GM23338 (cell line): Measurements from ENCODE around the gene TXNDC12. TPM values are rescaled to one million over a fixed set of nuclear protein-coding genes. Genes with fewer than 3 reads are reported as not detected.

Source experiments
- ATAC-seq: fragments of 200-7000 bp; cut with Tn5 transposase; 3 replicates; pipeline ENCODE4 v1.9.1; 2020
- DNase-seq: peaks from one replicate; pipeline ENCODE4 v3.0.0-alpha.2; 2015; ENCODE audit warnings: low spot score
- H2AFZ ChIP-seq: fragments of 200-600 bp; sonication (generic); 2 replicates; pipeline ENCODE4 v1.8.0; 2016; ENCODE audit warnings: antibody characterized with exemption, mild to moderate bottlenecking, moderate library complexity
- H3F3A ChIP-seq: fragments of 200-600 bp; sonication (generic); replicated peaks from 2 replicates; pipeline ENCODE4 v1.8.0; 2017; ENCODE audit warnings: antibody characterized with exemption, mixed run types, low read depth
- H3K27ac ChIP-seq: fragments of 200-600 bp; sonication (generic); 2 replicates; pipeline ENCODE4 v1.6.1; 2016; ENCODE audit warnings: low read depth
- H3K27me3 ChIP-seq: fragments of 200-600 bp; sonication (generic); 2 replicates; pipeline ENCODE4 v1.8.0; 2016; ENCODE audit warnings: mild to moderate bottlenecking, mixed run types, moderate library complexity; ENCODE audit not compliant: insufficient read depth
- H3K36me3 ChIP-seq: fragments of 200-600 bp; sonication (generic); 2 replicates; pipeline ENCODE4 v1.8.0; 2016; ENCODE audit warnings: mild to moderate bottlenecking; ENCODE audit not compliant: insufficient read depth
- H3K4me1 ChIP-seq: fragments of 200-600 bp; sonication (generic); 2 replicates; pipeline ENCODE4 v1.8.0; 2016; ENCODE audit warnings: mild to moderate bottlenecking, moderate library complexity; ENCODE audit not compliant: insufficient read depth
- H3K4me2 ChIP-seq: fragments of 200-600 bp; sonication (generic); 2 replicates; pipeline ENCODE4 v1.7.1; 2017; ENCODE audit warnings: mixed run types
- H3K4me3 ChIP-seq: fragments of 200-600 bp; sonication (generic); 2 replicates; pipeline ENCODE4 v1.6.1; 2016; ENCODE audit warnings: mixed run types
- H3K79me2 ChIP-seq: fragments of 200-600 bp; sonication (generic); replicated peaks from 2 replicates; pipeline ENCODE4 v1.8.0; 2017; ENCODE audit warnings: mild to moderate bottlenecking; ENCODE audit not compliant: insufficient read depth
- H3K9me2 ChIP-seq: fragments of 200-600 bp; sonication (generic); 2 replicates; pipeline ENCODE4 v1.8.0; 2017; ENCODE audit not compliant: insufficient read depth
- H4K20me1 ChIP-seq: fragments of 200-600 bp; sonication (generic); replicated peaks from 2 replicates; pipeline ENCODE4 v1.8.0; 2017; ENCODE audit warnings: mild to moderate bottlenecking; ENCODE audit not compliant: insufficient read depth
- H3K27ac Mint-ChIP-seq: 2 replicates; pipeline ENCODE4 v1.8.0; 2020; ENCODE audit warnings: inconsistent platforms, mild to moderate bottlenecking, moderate library complexity, mixed read lengths
- H3K27me3 Mint-ChIP-seq: 3 replicates; pipeline ENCODE4 v1.8.0; 2022; ENCODE audit warnings: low read depth, mild to moderate bottlenecking, moderate library complexity, mixed read lengths, inconsistent platforms; ENCODE audit not compliant: insufficient read depth, poor library complexity
- H3K36me3 Mint-ChIP-seq: 3 replicates; pipeline ENCODE4 v1.8.0; 2021; ENCODE audit warnings: low read depth, mild to moderate bottlenecking, inconsistent platforms, moderate library complexity, mixed read lengths
- H3K4me1 Mint-ChIP-seq: 3 replicates; pipeline ENCODE4 v1.8.0; 2020; ENCODE audit warnings: mild to moderate bottlenecking, inconsistent platforms, mixed read lengths
- H3K4me3 Mint-ChIP-seq: 3 replicates; pipeline ENCODE4 v1.8.0; 2021; ENCODE audit warnings: moderate library complexity, mild to moderate bottlenecking, inconsistent platforms, mixed read lengths
- H3K9me3 Mint-ChIP-seq: 3 replicates; pipeline ENCODE4 v1.8.0; 2020; ENCODE audit warnings: moderate library complexity, mild to moderate bottlenecking, inconsistent platforms, mixed read lengths
- CREB1 ChIP-seq: fragments of 250-450 bp; sonication (Bioruptor Pico); IDR thresholded peaks from 2 replicates; pipeline ENCODE4 v1.5.0; 2020; ENCODE audit warnings: low read depth, mild to moderate bottlenecking, moderate library complexity
- EZH2 ChIP-seq: fragments of 200-600 bp; sonication (generic); IDR thresholded peaks from one replicate; pipeline ENCODE4 v1.8.0; 2017; ENCODE audit warnings: antibody characterized with exemption, mild to moderate bottlenecking, low read depth; ENCODE audit not compliant: unreplicated experiment
- EZH2phosphoT487 ChIP-seq: fragments of 200-600 bp; sonication (generic); IDR thresholded peaks from one replicate; pipeline ENCODE4 v1.8.1; 2018; ENCODE audit warnings: antibody characterized with exemption; ENCODE audit not compliant: unreplicated experiment
- JUNB ChIP-seq: IDR thresholded peaks from one replicate; pipeline ENCODE4 v1.6.1; 2016; ENCODE audit warnings: antibody characterized with exemption; ENCODE audit not compliant: unreplicated experiment
- NANOG ChIP-seq: IDR thresholded peaks from 2 replicates; pipeline ENCODE4 v1.6.1; 2016; ENCODE audit warnings: antibody characterized with exemption, borderline replicate concordance
- POLR2AphosphoS5 ChIP-seq: IDR thresholded peaks from 2 replicates; pipeline ENCODE4 v1.6.1; 2016; ENCODE audit warnings: antibody characterized with exemption, low read depth
- STAT1 ChIP-seq: IDR thresholded peaks from one replicate; pipeline ENCODE4 v1.6.1; 2016; ENCODE audit warnings: antibody characterized with exemption; ENCODE audit not compliant: unreplicated experiment
- ZNF114 ChIP-seq: fragments of 250-450 bp; sonication (Bioruptor Pico); IDR thresholded peaks from 2 replicates; pipeline ENCODE4 v1.5.0; 2020; ENCODE audit warnings: mild to moderate bottlenecking, moderate library complexity
- ZNF331 ChIP-seq: fragments of 250-450 bp; sonication (Bioruptor Pico); IDR thresholded peaks from 2 replicates; pipeline ENCODE4 v1.5.0; 2020; ENCODE audit warnings: low read depth, mild to moderate bottlenecking, moderate library complexity
- polyA plus RNA-seq: library from polyadenylated mRNA; unstranded; fragments of >200 nt; fragmentation: Nextera tagmentation; extraction: Ambion mirVana; gene quantifications from 2 replicates; pipeline ENCODE4 v1.2.1, GENCODE V29; 2016
- total RNA-seq: library from RNA; depleted of rRNA; stranded (reverse); fragments of >200 nt; shearing (Covaris generic); gene quantifications from 2 replicates; pipeline ENCODE4 v1.2.3, GENCODE V29; 2014
- TF ChIP-seq, protein P1 (sequence below): fragments of 250-450 bp; sonication (Bioruptor Pico); IDR thresholded peaks from 2 replicates; pipeline ENCODE4 v1.5.0; 2020; ENCODE audit warnings: mild to moderate bottlenecking, moderate library complexity
- TF ChIP-seq, protein P2 (sequence below), 2 experiments: fragments of 200-600 bp in 1 of 2; sonication (generic) in 1 of 2; conservative IDR thresholded peaks; 2 replicates each; pipeline versions ENCODE4 v1.5.1 to v1.6.1; 2016 to 2017; ENCODE audit warnings: antibody characterized with exemption in 2 of 2, low read depth in 2 of 2, mild to moderate bottlenecking in 2 of 2, moderate library complexity in 1 of 2
- TF ChIP-seq, protein P3 (sequence below): IDR thresholded peaks from one replicate; pipeline ENCODE4 v1.6.1; 2018; ENCODE audit warnings: antibody characterized with exemption; ENCODE audit not compliant: unreplicated experiment
- TF ChIP-seq, protein P4 (sequence below): IDR thresholded peaks from 2 replicates; pipeline ENCODE4 v1.6.1; 2016; ENCODE audit warnings: antibody characterized with exemption

TXNDC12 gene
- total and polyA plus RNA-seq, 2 experiments from 2014 or later: 68.9 to 88.2 TPM

DNA sequence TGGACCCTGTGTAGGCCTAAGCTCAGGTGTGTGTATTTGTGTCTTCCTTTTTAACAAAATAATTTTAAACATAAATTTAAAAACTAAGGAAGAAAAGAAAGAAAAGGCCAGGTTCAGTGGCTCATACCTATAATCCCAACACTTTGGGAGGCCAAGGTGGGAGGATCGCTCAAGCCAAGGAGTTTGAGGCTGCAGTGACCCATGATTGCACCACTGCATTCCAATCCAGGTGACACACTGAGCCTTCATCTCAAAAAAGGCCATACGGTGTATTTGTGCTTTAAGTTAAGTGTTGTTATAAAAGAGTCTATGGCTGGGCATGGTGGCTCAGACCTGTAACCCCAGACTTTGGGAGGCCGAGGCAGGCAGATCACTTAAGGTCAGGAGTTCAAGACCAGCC, 72.8 kb downstream of the TXNDC12 start:
- Histone ChIP-seq H3F3A (no peaks in the 10 kb centered on the region), H3K79me2 (peaks cover 48% of the 10 kb centered on the region), H3K4me1 (no peaks in the 10 kb centered on the region), H4K20me1 (peaks cover 5% of the 10 kb centered on the region; the same call in 1 of the 2 replicates), H3K4me3 (no peak overlapping the region), H3K36me3 (no peaks in the 10 kb centered on the region; the same call in 1 of the 2 replicates), H2AFZ (no peak overlapping the region), H3K4me2 (no peak overlapping the region), H3K9me2 (no peaks in the 10 kb centered on the region), H3K27ac (no peak overlapping the region), H3K27me3 (no peaks in the 10 kb centered on the region)
- peaks cover 1% of the 10 kb centered on the region for H3K27me3 Mint-ChIP-seq
- H3K9me3 Mint-ChIP-seq: no peaks in the 10 kb centered on the region
- DNase-seq (no peak), ATAC-seq (no peak)
- H3K36me3 Mint-ChIP-seq: peaks cover 14% of the 10 kb centered on the region
- TF ChIP-seq, protein P1, sequence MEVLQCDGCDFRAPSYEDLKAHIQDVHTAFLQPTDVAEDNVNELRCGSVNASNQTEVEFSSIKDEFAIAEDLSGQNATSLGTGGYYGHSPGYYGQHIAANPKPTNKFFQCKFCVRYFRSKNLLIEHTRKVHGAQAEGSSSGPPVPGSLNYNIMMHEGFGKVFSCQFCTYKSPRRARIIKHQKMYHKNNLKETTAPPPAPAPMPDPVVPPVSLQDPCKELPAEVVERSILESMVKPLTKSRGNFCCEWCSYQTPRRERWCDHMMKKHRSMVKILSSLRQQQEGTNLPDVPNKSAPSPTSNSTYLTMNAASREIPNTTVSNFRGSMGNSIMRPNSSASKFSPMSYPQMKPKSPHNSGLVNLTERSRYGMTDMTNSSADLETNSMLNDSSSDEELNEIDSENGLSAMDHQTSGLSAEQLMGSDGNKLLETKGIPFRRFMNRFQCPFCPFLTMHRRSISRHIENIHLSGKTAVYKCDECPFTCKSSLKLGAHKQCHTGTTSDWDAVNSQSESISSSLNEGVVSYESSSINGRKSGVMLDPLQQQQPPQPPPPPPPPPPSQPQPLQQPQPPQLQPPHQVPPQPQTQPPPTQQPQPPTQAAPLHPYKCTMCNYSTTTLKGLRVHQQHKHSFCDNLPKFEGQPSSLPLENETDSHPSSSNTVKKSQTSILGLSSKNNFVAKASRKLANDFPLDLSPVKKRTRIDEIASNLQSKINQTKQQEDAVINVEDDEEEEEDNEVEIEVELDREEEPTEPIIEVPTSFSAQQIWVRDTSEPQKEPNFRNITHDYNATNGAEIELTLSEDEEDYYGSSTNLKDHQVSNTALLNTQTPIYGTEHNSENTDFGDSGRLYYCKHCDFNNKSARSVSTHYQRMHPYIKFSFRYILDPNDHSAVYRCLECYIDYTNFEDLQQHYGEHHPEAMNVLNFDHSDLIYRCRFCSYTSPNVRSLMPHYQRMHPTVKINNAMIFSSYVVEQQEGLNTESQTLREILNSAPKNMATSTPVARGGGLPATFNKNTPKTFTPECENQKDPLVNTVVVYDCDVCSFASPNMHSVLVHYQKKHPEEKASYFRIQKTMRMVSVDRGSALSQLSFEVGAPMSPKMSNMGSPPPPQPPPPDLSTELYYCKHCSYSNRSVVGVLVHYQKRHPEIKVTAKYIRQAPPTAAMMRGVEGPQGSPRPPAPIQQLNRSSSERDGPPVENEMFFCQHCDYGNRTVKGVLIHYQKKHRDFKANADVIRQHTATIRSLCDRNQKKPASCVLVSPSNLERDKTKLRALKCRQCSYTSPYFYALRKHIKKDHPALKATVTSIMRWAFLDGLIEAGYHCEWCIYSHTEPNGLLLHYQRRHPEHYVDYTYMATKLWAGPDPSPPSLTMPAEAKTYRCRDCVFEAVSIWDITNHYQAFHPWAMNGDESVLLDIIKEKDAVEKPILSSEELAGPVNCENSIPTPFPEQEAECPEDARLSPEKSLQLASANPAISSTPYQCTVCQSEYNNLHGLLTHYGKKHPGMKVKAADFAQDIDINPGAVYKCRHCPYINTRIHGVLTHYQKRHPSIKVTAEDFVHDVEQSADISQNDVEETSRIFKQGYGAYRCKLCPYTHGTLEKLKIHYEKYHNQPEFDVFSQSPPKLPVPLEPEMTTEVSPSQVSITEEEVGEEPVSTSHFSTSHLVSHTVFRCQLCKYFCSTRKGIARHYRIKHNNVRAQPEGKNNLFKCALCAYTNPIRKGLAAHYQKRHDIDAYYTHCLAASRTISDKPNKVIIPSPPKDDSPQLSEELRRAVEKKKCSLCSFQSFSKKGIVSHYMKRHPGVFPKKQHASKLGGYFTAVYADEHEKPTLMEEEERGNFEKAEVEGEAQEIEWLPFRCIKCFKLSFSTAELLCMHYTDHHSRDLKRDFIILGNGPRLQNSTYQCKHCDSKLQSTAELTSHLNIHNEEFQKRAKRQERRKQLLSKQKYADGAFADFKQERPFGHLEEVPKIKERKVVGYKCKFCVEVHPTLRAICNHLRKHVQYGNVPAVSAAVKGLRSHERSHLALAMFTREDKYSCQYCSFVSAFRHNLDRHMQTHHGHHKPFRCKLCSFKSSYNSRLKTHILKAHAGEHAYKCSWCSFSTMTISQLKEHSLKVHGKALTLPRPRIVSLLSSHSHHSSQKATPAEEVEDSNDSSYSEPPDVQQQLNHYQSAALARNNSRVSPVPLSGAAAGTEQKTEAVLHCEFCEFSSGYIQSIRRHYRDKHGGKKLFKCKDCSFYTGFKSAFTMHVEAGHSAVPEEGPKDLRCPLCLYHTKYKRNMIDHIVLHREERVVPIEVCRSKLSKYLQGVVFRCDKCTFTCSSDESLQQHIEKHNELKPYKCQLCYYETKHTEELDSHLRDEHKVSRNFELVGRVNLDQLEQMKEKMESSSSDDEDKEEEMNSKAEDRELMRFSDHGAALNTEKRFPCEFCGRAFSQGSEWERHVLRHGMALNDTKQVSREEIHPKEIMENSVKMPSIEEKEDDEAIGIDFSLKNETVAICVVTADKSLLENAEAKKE: no peak
- TF ChIP-seq EZH2phosphoT487: no peak
- TF ChIP-seq ZNF331 (CRISPR knock-in tag): no peak
- no peak for TF ChIP-seq EZH2
- TF ChIP-seq CREB1 (CRISPR knock-in tag): no peak
- TF ChIP-seq, protein P2, sequence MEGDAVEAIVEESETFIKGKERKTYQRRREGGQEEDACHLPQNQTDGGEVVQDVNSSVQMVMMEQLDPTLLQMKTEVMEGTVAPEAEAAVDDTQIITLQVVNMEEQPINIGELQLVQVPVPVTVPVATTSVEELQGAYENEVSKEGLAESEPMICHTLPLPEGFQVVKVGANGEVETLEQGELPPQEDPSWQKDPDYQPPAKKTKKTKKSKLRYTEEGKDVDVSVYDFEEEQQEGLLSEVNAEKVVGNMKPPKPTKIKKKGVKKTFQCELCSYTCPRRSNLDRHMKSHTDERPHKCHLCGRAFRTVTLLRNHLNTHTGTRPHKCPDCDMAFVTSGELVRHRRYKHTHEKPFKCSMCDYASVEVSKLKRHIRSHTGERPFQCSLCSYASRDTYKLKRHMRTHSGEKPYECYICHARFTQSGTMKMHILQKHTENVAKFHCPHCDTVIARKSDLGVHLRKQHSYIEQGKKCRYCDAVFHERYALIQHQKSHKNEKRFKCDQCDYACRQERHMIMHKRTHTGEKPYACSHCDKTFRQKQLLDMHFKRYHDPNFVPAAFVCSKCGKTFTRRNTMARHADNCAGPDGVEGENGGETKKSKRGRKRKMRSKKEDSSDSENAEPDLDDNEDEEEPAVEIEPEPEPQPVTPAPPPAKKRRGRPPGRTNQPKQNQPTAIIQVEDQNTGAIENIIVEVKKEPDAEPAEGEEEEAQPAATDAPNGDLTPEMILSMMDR (conservative IDR thresholded peaks at IDR 0.05; ENCODE audit: low read depth in 2 of 2): no peak
- TF ChIP-seq, protein P3, sequence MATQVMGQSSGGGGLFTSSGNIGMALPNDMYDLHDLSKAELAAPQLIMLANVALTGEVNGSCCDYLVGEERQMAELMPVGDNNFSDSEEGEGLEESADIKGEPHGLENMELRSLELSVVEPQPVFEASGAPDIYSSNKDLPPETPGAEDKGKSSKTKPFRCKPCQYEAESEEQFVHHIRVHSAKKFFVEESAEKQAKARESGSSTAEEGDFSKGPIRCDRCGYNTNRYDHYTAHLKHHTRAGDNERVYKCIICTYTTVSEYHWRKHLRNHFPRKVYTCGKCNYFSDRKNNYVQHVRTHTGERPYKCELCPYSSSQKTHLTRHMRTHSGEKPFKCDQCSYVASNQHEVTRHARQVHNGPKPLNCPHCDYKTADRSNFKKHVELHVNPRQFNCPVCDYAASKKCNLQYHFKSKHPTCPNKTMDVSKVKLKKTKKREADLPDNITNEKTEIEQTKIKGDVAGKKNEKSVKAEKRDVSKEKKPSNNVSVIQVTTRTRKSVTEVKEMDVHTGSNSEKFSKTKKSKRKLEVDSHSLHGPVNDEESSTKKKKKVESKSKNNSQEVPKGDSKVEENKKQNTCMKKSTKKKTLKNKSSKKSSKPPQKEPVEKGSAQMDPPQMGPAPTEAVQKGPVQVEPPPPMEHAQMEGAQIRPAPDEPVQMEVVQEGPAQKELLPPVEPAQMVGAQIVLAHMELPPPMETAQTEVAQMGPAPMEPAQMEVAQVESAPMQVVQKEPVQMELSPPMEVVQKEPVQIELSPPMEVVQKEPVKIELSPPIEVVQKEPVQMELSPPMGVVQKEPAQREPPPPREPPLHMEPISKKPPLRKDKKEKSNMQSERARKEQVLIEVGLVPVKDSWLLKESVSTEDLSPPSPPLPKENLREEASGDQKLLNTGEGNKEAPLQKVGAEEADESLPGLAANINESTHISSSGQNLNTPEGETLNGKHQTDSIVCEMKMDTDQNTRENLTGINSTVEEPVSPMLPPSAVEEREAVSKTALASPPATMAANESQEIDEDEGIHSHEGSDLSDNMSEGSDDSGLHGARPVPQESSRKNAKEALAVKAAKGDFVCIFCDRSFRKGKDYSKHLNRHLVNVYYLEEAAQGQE: no peak
- TF ChIP-seq POLR2AphosphoS5: no peak
- no peak for TF ChIP-seq JUNB
- TF ChIP-seq STAT1: no peak
- TF ChIP-seq, protein P4, sequence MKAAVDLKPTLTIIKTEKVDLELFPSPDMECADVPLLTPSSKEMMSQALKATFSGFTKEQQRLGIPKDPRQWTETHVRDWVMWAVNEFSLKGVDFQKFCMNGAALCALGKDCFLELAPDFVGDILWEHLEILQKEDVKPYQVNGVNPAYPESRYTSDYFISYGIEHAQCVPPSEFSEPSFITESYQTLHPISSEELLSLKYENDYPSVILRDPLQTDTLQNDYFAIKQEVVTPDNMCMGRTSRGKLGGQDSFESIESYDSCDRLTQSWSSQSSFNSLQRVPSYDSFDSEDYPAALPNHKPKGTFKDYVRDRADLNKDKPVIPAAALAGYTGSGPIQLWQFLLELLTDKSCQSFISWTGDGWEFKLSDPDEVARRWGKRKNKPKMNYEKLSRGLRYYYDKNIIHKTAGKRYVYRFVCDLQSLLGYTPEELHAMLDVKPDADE: no peak
- no peak for TF ChIP-seq NANOG
- no peak for TF ChIP-seq ZNF114 (CRISPR knock-in tag)
- peaks cover 2% of the 10 kb centered on the region for H3K4me1 Mint-ChIP-seq
- no peak overlapping the region for H3K4me3 Mint-ChIP-seq
- H3K27ac Mint-ChIP-seq: no peak overlapping the region
